Liver (tissue), 9 donors: ENCODE data around the gene RTN4R. TPM values are rescaled to one million over a fixed set of nuclear protein-coding genes. Genes with fewer than 3 reads are reported as not detected.
A peak's percentile ranks its signal among the peaks of the same experiment; 100 is the strongest.

Experiments used
- DNase-seq: peaks from one replicate; pipeline ENCODE4 v3.0.0-alpha.2; 2017; ENCODE audit warnings: low spot score
- H3K27ac ChIP-seq, 2 donors: one replicate each; pipeline ENCODE4 v1.7.0; 2013; ENCODE audit warnings: inconsistent platforms in 2 of 2, low read length in 2 of 2, control low read depth in 1 of 2, low read depth in 1 of 2, mild to moderate bottlenecking in 1 of 2
- H3K27me3 ChIP-seq, 4 donors: one replicate each; pipeline versions ENCODE4 v1.6.1 to v1.7.0; 2013; ENCODE audit warnings: low read length in 3 of 4, inconsistent platforms in 1 of 4, mild to moderate bottlenecking in 1 of 4, moderate library complexity in 1 of 4; ENCODE audit not compliant: control insufficient read depth in 4 of 4, insufficient read depth in 4 of 4
- H3K36me3 ChIP-seq, 4 donors: one replicate each; pipeline versions ENCODE4 v1.6.1 to v1.7.0; 2013; ENCODE audit warnings: low read length in 3 of 4, mild to moderate bottlenecking in 3 of 4, low read depth in 1 of 4, moderate library complexity in 1 of 4; ENCODE audit not compliant: control insufficient read depth in 4 of 4, insufficient read depth in 3 of 4
- H3K4me1 ChIP-seq, 4 donors: one replicate each; pipeline versions ENCODE4 v1.6.1 to v1.7.0; 2013; ENCODE audit warnings: low read length in 3 of 4, mild to moderate bottlenecking in 3 of 4, moderate library complexity in 1 of 4; ENCODE audit not compliant: control insufficient read depth in 4 of 4, insufficient read depth in 4 of 4
- H3K4me3 ChIP-seq, 3 donors: one replicate each; pipeline versions ENCODE4 v1.6.1 to v1.7.0; 2013; ENCODE audit warnings: low read length in 3 of 3, control low read depth in 1 of 3, low read depth in 1 of 3, mild to moderate bottlenecking in 1 of 3
- H3K9ac ChIP-seq, 2 donors: one replicate each; pipeline ENCODE4 v1.7.0; 2013; ENCODE audit warnings: low read length in 2 of 2, mild to moderate bottlenecking in 2 of 2, moderate library complexity in 2 of 2, control low read depth in 1 of 2, low read depth in 1 of 2
- H3K9me3 ChIP-seq, 4 donors: one replicate each; pipeline versions ENCODE4 v1.6.1 to v1.7.0; 2013; ENCODE audit warnings: low read length in 3 of 4; ENCODE audit not compliant: control insufficient read depth in 4 of 4
- ATF3 ChIP-seq: IDR thresholded peaks from 2 replicates; pipeline ENCODE4 v1.6.1; 2016; ENCODE audit warnings: antibody characterized with exemption
- CTCF ChIP-seq: fragments of 150-350 bp; IDR thresholded peaks from 2 replicates; pipeline ENCODE4 v1.5.1; 2017; ENCODE audit warnings: improper control_type of control experiment, low read depth, low read length; ENCODE audit not compliant: missing input control
- EGR1 ChIP-seq, 2 donors: IDR thresholded peaks; 2 replicates each; pipeline ENCODE4 v1.6.1; 2016 to 2018; ENCODE audit warnings: antibody characterized with exemption in 2 of 2, low read depth in 2 of 2
- FOXA2 ChIP-seq: IDR thresholded peaks from 2 replicates; pipeline ENCODE4 v1.6.1; 2016; ENCODE audit warnings: antibody characterized with exemption
- HNF4A ChIP-seq, 2 donors: conservative IDR thresholded peaks; 2 replicates each; pipeline ENCODE4 v1.6.1; 2016; ENCODE audit warnings: antibody characterized with exemption in 2 of 2, mild to moderate bottlenecking in 2 of 2
- HNF4G ChIP-seq: IDR thresholded peaks from 2 replicates; pipeline ENCODE4 v1.6.1; 2016; ENCODE audit warnings: antibody characterized with exemption
- JUND ChIP-seq, 2 donors: IDR thresholded peaks; 2 replicates each; pipeline ENCODE4 v1.6.1; 2016; ENCODE audit warnings: antibody characterized with exemption in 2 of 2
- MAX ChIP-seq: IDR thresholded peaks from 2 replicates; pipeline ENCODE4 v1.6.1; 2016; ENCODE audit warnings: antibody characterized with exemption
- NR2F2 ChIP-seq: IDR thresholded peaks from 2 replicates; pipeline ENCODE4 v1.6.1; 2016; ENCODE audit warnings: antibody characterized with exemption
- RAD21 ChIP-seq, 2 donors: IDR thresholded peaks; 2 replicates each; pipeline ENCODE4 v1.6.1; 2016; ENCODE audit warnings: antibody characterized with exemption in 2 of 2, mild to moderate bottlenecking in 2 of 2
- REST ChIP-seq: IDR thresholded peaks from 2 replicates; pipeline ENCODE4 v1.6.1; 2016; ENCODE audit warnings: antibody characterized with exemption, mild to moderate bottlenecking
- RXRA ChIP-seq, 2 donors: IDR thresholded peaks; 2 replicates each; pipeline ENCODE4 v1.6.1; 2017 to 2018; ENCODE audit warnings: antibody characterized with exemption in 2 of 2, mild to moderate bottlenecking in 1 of 2
- SP1 ChIP-seq: IDR thresholded peaks from 2 replicates; pipeline ENCODE4 v1.6.1; 2018; ENCODE audit warnings: antibody characterized with exemption, mild to moderate bottlenecking
- TAF1 ChIP-seq: conservative IDR thresholded peaks from 2 replicates; pipeline ENCODE4 v1.6.1; 2016; ENCODE audit warnings: antibody characterized with exemption, mild to moderate bottlenecking
- YY1 ChIP-seq: IDR thresholded peaks from 2 replicates; pipeline ENCODE4 v1.6.1; 2016; ENCODE audit warnings: antibody characterized with exemption, mild to moderate bottlenecking
- ZBTB33 ChIP-seq: IDR thresholded peaks from 2 replicates; pipeline ENCODE4 v1.6.1; 2016; ENCODE audit warnings: antibody characterized with exemption
- WGBS: extraction: QIAGEN DNeasy Blood & Tissue Kit; methylation state at CpG from one replicate; pipeline ENCODE4 v1.1.7; 2013; 5-methylcytosine and 5-hydroxymethylcytosine counted together
- polyA plus RNA-seq, 2 donors: library from polyadenylated mRNA; stranded (reverse) in 1 of 2; unstranded in 1 of 2; fragments of 200-250 nt in 1 of 2; fragments of >200 nt in 1 of 2; fragmentation: Nextera tagmentation in 1 of 2; extraction: Ambion mirVana in 1 of 2; gene quantifications; one replicate each; pipeline versions ENCODE4 v1.2.1 to v1.2.3, GENCODE V29; 2013 to 2015
- total RNA-seq, 2 donors: library from RNA; depleted of rRNA; stranded (reverse); fragments of >200 nt; gene quantifications; one replicate each; pipeline ENCODE4 v1.2.3, GENCODE V29; 2014
- donor health status: healthy.
- donor health status: healthy.
- donor health status: healthy.
- donor health status: healthy.
- donor health status: healthy.

Gene RTN4R
- total and polyA plus RNA-seq, 4 donors = 0.33 to 10.4 (median 1.1) TPM

GRCh38 chr22:20243176-20243536 lies 25.0 kb downstream of the RTN4R start:
- Histone ChIP-seq H3K4me1 (peaks cover 32 to 84% (median 65%) of the 10 kb centered on the region in 4 donors), H3K36me3 (no peaks in the 10 kb centered on the region), H3K27me3 (no peaks in the 10 kb centered on the region), H3K9ac (no peak overlapping the region), H3K27ac (no peak overlapping the region), H3K4me3 (no peak overlapping the region), H3K9me3 (no peaks in the 10 kb centered on the region)
- TF ChIP-seq JUND (IDR thresholded peaks at IDR 0.05) (no peak), SP1 (no peak), RAD21 (IDR thresholded peaks at IDR 0.05) (no peak), HNF4G (no peak), EGR1 (IDR thresholded peaks at IDR 0.05; ENCODE audit: low read depth in 2 of 2) (no peak), CTCF (no peak), ZBTB33 (no peak), HNF4A (conservative IDR thresholded peaks at IDR 0.05) (no peak), MAX (no peak), TAF1 (no peak), YY1 (no peak), NR2F2 (no peak), FOXA2 (no peak), REST (no peak), ATF3 (no peak)
- 84% methylated on average over 6 of the region's 6 CpGs for WGBS
- no peak for DNase-seq

- Histone ChIP-seq H3K9ac (no peak overlapping the region), H3K9me3 (no peaks in the 10 kb centered on the region), H3K27ac (no peak overlapping the region), H3K4me1 (peaks cover 30 to 84% (median 64%) of the 10 kb centered on the region in 4 donors), H3K27me3 (no peaks in the 10 kb centered on the region), H3K4me3 (no peak overlapping the region), H3K36me3 (no peaks in the 10 kb centered on the region)
- no peak for DNase-seq
- no peak for TF ChIP-seq REST
- no peak for TF ChIP-seq YY1
- TF ChIP-seq RXRA (IDR thresholded peaks at IDR 0.05) = peak; percentile 20 to 28
- no peak for TF ChIP-seq FOXA2
- no peak for TF ChIP-seq HNF4G
- WGBS = 91% methylated on average over 42 of the region's 42 CpGs
Measured at GRCh38 chr22:20242393-20243175, 25.5 kb downstream of the RTN4R start.
